ENCODE measurements around the gene OBSL1. TPM values are rescaled to one million over a fixed set of nuclear protein-coding genes. Genes with fewer than 3 reads are reported as not detected.
A peak's percentile ranks its signal among the peaks of the same experiment; 100 is the strongest.

OBSL1 gene
- total RNA-seq, 1 experiment from 2014 or later = 82.7 TPM

GRCh38 chr2:219540784-219541504 lies 30.4 kb downstream of the OBSL1 start:
- in situ Hi-C loops (cut with HindIII; ENCODE audit: low pct_unique_long_range_greater_than_20kb, low sequenced_read_pairs) = no loop called here
- no peak for DNase-seq (ENCODE audit: low read depth)

- in situ Hi-C loops (cut with HindIII; ENCODE audit: low pct_unique_long_range_greater_than_20kb, low sequenced_read_pairs) = no loop called here
These were observed 31.2 kb downstream of the OBSL1 start for GRCh38 chr2:219539926-219540678.

GRCh38 chr2:219538956-219539788 lies 32.2 kb downstream of the OBSL1 start:
- in situ Hi-C loops (cut with HindIII; ENCODE audit: low pct_unique_long_range_greater_than_20kb, low sequenced_read_pairs) = no loop called here
- no peak for DNase-seq (ENCODE audit: low read depth)

More at GRCh38 chr2:219539926-219540678, 31.2 kb downstream of the OBSL1 start:
- DNase-seq (ENCODE audit: low read depth) = no peak

- DNase-seq (ENCODE audit: low read depth) = no peak
- in situ Hi-C loops (cut with HindIII; ENCODE audit: low pct_unique_long_range_greater_than_20kb, low sequenced_read_pairs) = no loop called here
These were observed 32.8 kb downstream of the OBSL1 start for GRCh38 chr2:219538504-219538951.

GRCh38 chr2:219537657-219538488 lies 33.5 kb downstream of the OBSL1 start:
- no peak for DNase-seq (ENCODE audit: low read depth)
- in situ Hi-C loops (cut with HindIII; ENCODE audit: low pct_unique_long_range_greater_than_20kb, low sequenced_read_pairs) = no loop called here

GRCh38 chr2:219536967-219537366 lies 34.4 kb downstream of the OBSL1 start:
- in situ Hi-C loops (cut with HindIII; ENCODE audit: low pct_unique_long_range_greater_than_20kb, low sequenced_read_pairs) = no loop called here
- DNase-seq (ENCODE audit: low read depth) = no peak

- in situ Hi-C loops (cut with HindIII; ENCODE audit: low pct_unique_long_range_greater_than_20kb, low sequenced_read_pairs) = no loop called here
- DNase-seq (ENCODE audit: low read depth) = no peak
These were observed 34.9 kb downstream of the OBSL1 start for GRCh38 chr2:219536425-219536824.

- no peak for DNase-seq (ENCODE audit: low read depth)
- in situ Hi-C loops (cut with HindIII; ENCODE audit: low pct_unique_long_range_greater_than_20kb, low sequenced_read_pairs) = no loop called here
These were observed 37.2 kb downstream of the OBSL1 start for GRCh38 chr2:219533930-219534661.

- no peak for DNase-seq (ENCODE audit: low read depth)
- in situ Hi-C loops (cut with HindIII; ENCODE audit: low pct_unique_long_range_greater_than_20kb, low sequenced_read_pairs) = no loop called here
These were observed 39.0 kb downstream of the OBSL1 start for GRCh38 chr2:219532378-219532649.

GRCh38 chr2:219531639-219532377 lies 39.5 kb downstream of the OBSL1 start:
- in situ Hi-C loops (cut with HindIII; ENCODE audit: low pct_unique_long_range_greater_than_20kb, low sequenced_read_pairs) = no loop called here
- DNase-seq (ENCODE audit: low read depth) = no peak

GRCh38 chr2:219530048-219530963 lies 41.0 kb downstream of the OBSL1 start:
- peak; percentile 62 for DNase-seq (ENCODE audit: low read depth)
- in situ Hi-C loops (cut with HindIII; ENCODE audit: low pct_unique_long_range_greater_than_20kb, low sequenced_read_pairs) = no loop called here

GRCh38 chr2:219527472-219527871 lies 43.9 kb downstream of the OBSL1 start:
- in situ Hi-C loops (cut with HindIII; ENCODE audit: low pct_unique_long_range_greater_than_20kb, low sequenced_read_pairs) = no loop called here
- DNase-seq (ENCODE audit: low read depth) = no peak

- in situ Hi-C loops (cut with HindIII; ENCODE audit: low pct_unique_long_range_greater_than_20kb, low sequenced_read_pairs) = no loop called here
- DNase-seq (ENCODE audit: low read depth) = no peak
These were observed 44.3 kb downstream of the OBSL1 start for GRCh38 chr2:219527076-219527394.

GRCh38 chr2:219526320-219527075 lies 44.8 kb downstream of the OBSL1 start:
- in situ Hi-C loops (cut with HindIII; ENCODE audit: low pct_unique_long_range_greater_than_20kb, low sequenced_read_pairs) = no loop called here

GRCh38 chr2:219525533-219526232 lies 45.7 kb downstream of the OBSL1 start:
- DNase-seq (ENCODE audit: low read depth) = no peak
- in situ Hi-C loops (cut with HindIII; ENCODE audit: low pct_unique_long_range_greater_than_20kb, low sequenced_read_pairs) = no loop called here

More at GRCh38 chr2:219526320-219527075, 44.8 kb downstream of the OBSL1 start:
- no peak for DNase-seq (ENCODE audit: low read depth)
